HG02870 (cell line): ENCODE data around the gene ARID3A.

Experiments used
- ATAC-seq: cut with Tn5 transposase; IDR thresholded peaks from one replicate; pipeline ENCODE4 v1.9.1; 2021; ENCODE audit warnings: mild to moderate bottlenecking, moderate library complexity; ENCODE audit not compliant: unreplicated experiment

The ARID3A gene

GRCh38 chr19:929203-929890, 3.5 kb downstream of the ARID3A start:
- ATAC-seq, result no peak

GRCh38 chr19:929891-930258, 4.0 kb downstream of the ARID3A start:
- ATAC-seq, result no peak

DNA sequence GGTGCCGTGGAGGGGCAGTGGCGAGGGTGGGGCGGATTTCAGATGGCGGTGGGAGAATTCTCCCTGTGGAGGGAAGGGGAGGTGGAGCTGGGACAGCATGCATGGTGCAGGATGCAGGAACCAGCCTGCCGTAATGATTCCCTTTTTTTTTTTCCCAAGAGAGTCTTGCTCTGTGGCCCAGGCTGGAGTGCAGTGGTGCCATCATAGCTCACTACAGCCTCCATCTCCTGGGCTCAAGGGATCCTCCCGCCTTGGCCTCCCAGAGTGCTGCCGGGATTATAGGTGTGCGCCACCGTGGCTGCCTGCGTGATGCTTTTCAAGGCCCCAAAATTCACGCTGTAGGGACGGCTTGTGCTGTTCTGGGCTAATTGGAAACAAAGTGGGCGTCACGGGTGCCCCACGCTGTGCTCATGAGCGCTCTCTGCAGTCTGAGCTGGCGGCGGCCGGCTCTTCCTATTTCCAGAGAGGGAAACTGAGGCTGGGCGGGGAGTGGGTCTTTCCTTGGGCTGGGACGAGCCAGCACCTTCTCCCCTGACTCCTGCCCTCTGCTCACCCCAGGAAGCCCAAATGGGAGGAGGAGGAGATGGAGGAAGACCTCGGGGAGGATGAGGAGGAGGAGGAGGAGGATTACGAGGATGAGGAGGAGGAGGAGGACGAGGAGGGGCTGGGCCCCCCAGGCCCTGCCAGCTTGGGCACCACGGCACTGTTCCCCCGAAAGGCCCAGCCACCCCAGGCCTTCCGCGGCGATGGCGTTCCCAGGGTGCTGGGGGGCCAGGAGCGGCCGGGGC, 6.2 kb downstream of the ARID3A start:
- no peak for ATAC-seq

GRCh38 chr19:932648-933552, 7.1 kb downstream of the ARID3A start:
- ATAC-seq, result no peak

DNA sequence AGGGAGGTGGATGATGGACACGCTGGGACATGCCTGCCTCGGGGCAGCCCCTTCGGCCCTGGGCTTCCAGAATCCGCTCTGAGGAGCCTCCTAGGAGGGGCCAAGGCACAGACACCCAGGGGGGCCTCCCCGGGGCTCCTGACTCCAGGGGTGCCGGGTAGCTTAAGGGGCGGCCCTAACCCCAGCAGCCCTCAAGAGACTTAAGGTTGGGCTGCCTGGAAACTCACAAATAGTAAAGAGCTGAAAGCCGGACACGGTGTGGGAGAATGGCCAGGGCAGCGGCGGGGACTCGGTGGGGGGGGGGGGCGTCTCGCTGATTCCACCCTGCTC, 7.7 kb downstream of the ARID3A start:
- ATAC-seq, result no peak

DNA sequence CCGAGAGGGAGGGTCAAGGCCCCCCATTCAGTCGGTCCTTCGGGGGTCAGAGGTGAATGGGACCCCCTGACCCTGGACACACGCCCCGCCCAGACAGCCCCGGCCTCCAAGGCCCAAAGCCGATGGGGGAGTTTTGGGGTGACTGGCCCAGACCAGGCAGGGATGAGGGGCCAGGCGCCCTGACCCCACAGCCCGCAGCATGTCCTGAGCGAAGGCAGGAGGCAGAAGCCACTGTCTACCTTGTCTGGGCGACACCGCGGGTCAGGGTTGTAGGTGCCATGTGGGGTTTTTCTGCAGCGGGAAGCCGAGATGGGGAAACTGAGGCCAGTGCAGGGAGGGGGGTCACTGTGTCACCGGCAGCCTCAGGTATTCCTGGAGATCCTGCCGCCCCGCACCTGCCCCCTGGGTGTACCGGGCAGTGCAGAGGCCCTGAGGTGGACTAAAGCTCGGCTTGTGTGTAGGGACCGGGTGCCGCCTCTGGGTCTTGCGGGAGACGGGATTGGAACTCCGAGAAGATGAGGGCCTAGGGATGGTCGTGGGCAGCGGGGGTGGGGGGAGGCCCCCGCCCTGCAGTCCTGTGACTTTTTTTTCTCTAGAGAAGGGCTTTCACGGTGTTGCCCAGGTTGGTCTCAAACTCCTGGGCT, 8.5 kb downstream of the ARID3A start:
- ATAC-seq, result no peak

DNA sequence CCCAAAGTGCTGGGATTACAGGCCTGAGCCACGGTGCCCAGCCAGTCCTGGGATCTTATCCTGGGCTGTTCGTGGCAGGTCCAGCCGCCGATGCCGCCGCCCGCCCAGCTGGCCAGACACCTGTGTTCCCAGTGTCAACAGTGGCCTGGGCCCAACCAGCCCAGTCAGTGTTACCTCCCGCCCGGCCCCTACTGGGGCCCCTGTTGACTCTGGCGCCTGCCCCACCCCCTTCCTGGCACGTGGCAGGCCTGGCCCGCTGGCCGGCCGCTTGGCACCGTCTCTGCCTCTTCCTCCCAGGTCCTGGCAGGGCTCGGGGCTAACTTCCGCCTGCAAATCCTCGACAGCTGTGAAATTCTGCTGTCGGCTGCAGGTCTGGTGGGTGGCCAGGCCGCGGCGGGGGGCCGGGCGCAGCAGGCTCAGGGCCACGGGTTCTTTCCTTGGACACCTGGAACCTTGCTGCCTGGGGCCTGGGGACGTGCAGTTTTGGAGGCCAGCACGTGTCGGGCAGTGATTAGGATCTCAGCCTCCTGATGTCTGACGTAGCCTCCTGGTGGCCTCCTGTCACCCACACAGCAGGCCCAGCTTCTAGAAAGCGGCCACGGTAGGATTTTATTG, 9.1 kb downstream of the ARID3A start:
- no peak for ATAC-seq

DNA sequence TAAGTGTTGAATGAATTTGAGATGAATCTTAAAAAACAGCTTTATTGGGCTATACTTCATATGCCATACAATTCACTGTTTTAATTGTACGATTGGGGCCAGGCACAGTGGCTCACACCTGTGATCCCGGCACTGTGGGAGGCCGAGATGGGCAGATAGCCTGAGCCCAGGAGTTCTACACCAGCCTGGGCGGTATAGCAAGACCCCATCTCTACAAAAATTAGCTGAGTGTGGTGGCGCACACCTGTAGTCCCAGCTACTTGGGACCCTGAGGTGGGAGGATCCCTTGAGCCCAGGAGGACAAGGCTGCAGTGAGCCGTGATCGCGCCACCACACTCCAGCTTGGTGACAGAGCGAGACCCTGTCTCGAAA, 10.3 kb downstream of the ARID3A start:
- ATAC-seq, result no peak

DNA sequence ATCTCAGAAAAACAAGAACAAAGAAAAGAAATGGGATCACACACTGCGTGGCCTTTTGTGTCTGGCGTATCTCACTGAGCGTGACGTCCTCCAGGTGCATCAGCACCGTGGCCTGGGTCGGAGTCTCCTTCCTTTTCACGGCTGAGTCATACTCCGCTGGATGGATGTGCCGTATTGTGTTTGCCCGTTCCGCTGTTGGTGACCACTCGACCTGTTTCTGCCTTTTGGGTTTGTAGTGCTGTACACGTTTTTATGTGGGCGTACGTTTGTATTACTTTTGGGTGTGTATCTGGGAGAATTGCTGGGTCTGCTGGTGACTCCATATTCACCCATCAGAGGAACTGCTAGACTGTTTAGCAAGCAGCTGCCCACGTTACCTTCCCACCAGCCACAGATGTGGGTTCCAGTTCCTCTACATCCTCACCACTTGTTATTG, 11.4 kb downstream of the ARID3A start:
- ATAC-seq, result no peak

DNA sequence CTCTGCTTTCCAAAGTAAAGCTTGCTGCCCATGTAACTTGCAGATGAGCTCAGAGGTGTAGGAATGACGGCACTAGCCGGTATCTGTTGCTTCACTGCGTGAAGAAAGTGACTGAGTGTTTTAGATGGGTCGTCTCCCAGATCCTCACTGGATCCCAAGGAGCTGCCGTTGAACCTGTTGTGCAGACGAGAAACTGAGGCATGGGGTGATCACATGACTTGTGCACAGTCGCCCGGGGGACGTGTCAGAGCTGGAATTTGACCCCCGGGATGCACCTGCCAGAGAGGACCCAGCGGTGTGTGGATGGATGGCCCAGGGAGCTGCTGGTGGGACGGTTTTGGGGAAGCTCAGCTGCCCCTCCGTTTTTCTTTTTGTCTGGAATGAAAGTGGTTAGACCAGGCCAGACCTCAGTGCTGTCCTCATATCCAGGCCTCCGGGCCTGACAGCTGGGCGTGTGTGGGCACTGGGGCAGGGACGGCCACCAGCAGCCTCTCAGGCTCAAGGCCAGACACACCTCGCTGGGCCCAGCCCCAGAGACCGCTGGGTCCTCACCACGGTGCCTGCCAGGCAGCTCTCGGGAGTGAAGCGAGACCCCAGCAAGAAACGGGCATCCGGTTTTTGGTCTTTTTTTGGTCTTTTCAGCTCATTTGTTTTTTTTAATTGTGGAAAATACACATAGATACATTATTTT, 12.5 kb downstream of the ARID3A start:
- ATAC-seq, result no peak

DNA sequence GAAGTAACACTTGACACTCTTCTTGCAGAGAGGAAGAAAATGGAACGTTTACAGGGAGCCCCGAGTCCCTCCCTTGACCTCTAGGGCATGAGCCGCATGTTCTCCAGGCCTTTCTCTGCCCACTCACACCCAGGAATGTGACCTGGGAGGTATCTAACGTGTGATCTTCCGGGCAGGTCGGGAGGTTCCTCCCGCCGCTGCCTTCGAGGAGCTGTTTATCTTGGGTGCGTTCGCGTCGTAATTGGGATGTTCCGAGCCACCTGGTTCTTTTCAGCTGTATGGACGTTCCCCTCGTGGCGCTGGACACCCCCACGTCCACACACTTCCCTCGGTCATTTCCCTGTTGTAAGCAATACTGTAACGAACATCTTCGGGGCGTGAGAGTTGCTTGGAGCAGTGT, 13.6 kb downstream of the ARID3A start:
- no peak for ATAC-seq

DNA sequence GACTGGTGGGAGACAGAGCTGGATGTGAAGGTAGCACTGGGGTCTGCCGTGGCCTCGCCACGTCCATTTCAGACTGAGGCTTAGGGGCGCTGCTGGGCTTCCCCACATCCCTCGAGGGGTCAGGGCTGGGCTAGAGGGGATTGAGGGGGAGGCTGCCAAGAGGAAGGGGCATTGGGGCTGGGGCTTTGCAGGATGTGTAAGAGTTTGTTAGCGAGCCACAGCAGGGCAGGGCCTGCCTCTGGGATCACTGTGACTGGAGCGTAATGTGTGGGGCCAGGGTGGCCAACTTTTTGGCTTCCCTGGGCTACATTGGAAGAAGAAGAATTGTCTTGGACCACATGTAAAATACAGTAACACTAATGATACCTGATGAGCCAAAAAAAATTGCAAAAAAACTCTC, 14.1 kb downstream of the ARID3A start:
- no peak for ATAC-seq

DNA sequence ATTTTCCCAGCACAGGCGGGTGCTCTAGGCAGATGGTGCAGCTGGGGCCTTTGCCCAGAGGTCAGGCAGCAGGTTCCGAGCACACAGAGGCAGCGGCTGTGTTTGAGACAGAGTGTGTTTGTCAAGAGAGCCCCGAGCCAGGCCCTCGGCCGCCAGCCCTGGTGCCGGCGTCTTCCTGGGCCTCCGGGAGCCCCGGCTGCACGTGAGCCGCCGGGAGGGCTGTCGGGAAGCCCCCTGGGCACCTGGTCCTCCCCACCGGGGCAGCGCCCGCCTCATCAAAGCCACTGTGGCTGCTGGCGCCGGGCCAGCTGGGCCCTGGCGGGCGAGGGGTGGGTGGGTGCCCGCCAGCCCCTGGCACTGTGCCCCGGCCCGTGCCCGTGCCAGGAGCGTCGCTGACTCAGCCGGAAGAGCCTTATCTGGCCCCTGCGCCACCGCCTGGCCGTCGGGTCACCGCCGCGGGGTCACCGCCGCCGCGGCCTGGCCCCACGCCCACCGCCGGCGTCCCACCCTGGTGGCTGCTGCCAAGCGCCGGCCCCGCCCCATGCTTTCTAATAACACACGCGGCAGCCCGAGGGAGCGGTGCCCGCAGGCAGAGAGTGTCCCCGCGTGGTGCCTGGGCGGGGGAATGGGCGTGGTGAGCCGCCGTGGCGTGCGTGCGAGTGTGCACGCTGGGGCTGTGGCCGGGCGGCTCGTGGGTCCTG, 14.9 kb downstream of the ARID3A start:
- no peak for ATAC-seq

GRCh38 chr19:941292-942132, 15.7 kb downstream of the ARID3A start:
- no peak for ATAC-seq

DNA sequence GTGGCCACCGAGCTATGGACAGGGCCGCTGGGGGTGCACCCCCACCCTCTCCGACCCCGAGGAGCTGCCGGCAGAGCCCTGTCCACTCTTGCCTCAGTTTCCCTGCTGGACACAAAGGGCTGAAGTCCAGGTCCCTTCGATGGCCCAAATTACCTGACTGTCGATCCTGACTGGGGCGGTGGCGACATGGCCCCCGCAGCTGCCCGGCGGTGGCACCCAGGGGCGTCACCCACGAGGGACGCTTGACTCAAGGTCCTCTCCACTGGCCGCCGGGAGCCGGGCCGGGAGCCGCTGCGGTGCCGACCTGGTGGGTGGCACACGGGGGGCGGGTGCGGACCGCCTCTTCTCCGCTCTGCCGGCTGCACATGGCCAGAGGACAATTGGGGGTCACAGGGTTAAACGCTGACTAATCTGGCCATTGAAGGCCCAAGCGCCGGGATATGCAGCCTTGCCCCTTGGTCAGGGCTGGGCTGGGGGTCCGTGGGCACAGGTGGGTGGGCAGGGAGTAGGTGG, 16.4 kb downstream of the ARID3A start:
- no peak for ATAC-seq

- no peak for ATAC-seq
These were observed 17.8 kb downstream of the ARID3A start for GRCh38 chr19:943551-944170.

GRCh38 chr19:944171-944567, 18.3 kb downstream of the ARID3A start:
- ATAC-seq, result no peak

DNA sequence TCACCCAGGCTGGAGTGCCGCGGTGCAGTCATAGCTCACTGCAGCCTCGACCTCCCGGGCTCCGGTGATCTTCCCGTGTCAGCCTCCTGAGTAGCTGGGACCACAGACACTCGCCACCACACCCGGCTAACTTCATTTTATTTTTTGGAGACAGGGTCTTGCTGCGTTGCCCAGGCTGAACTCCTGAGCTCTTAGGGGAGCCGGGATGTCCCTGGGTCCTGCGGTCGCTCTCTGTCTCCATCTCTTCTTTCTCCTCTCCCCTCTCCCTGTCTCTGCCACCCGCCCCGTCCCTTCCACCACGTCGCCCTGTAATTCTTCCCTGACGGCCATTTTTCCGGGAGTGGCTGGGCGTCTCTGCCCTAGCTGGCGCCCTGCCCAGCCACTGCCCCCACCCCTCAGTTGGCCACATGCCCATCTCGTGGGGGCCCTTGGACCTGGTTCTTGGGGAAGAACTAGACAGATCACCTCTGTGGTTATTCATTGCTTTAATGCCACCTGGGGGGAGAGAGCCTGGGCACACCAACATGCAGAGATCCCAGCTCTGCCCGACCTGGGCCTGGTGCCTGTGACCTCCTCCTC, 18.9 kb downstream of the ARID3A start:
- ATAC-seq, result no peak
